Muscle layer of colon (tissue), 2 donors: Measurements from ENCODE around the gene ESPL1.

ENCODE experiments used
- H3K27ac ChIP-seq: one replicate; pipeline ENCODE4 v1.7.0; 2013; ENCODE audit warnings: low read depth, mild to moderate bottlenecking, low read length, moderate library complexity
- H3K27me3 ChIP-seq, 2 donors: one replicate each; pipeline ENCODE4 v1.7.0; 2013; ENCODE audit warnings: low read length in 2 of 2, mild to moderate bottlenecking in 2 of 2; ENCODE audit not compliant: insufficient read depth in 2 of 2, control insufficient read depth in 1 of 2
- H3K36me3 ChIP-seq: one replicate; pipeline ENCODE4 v1.7.0; 2013; ENCODE audit warnings: mild to moderate bottlenecking, low read length; ENCODE audit not compliant: insufficient read depth
- H3K4me1 ChIP-seq: one replicate; pipeline ENCODE4 v1.7.0; 2013; ENCODE audit warnings: mild to moderate bottlenecking, low read length; ENCODE audit not compliant: insufficient read depth
- H3K4me3 ChIP-seq, 2 donors: one replicate each; pipeline ENCODE4 v1.7.0; 2013; ENCODE audit warnings: low read length in 2 of 2, low read depth in 1 of 2, mild to moderate bottlenecking in 1 of 2, moderate library complexity in 1 of 2
- H3K9ac ChIP-seq: one replicate; pipeline ENCODE4 v1.7.0; 2013; ENCODE audit warnings: low read length
- H3K9me3 ChIP-seq: one replicate; pipeline ENCODE4 v1.7.0; 2013; ENCODE audit warnings: mild to moderate bottlenecking, low read length
- donor health status: abdominal sarcoma.
- donor health status: Adenocarcinoma of cecum.

Gene ESPL1

GRCh38 chr12:53232646-53233461 is 35.2 kb upstream of the ESPL1 start:
- Histone ChIP-seq H3K9me3 (no peaks in the 10 kb centered on the region), H3K27ac (peak overlapping the region; percentile 84), H3K4me3 (peak overlapping the region; percentile 55 to 60), H3K9ac (peak overlapping the region; percentile 58), H3K36me3 (peaks cover 5% of the 10 kb centered on the region), H3K4me1 (peaks cover 44% of the 10 kb centered on the region), H3K27me3 (no peaks in the 10 kb centered on the region)

- H3K27ac ChIP-seq, result peak overlapping the region; percentile 84
- no peaks in the 10 kb centered on the region for H3K27me3 ChIP-seq
- no peaks in the 10 kb centered on the region for H3K9me3 ChIP-seq
- H3K4me3 ChIP-seq, result peak overlapping the region in 1 of 2 donors; percentile 60
- H3K36me3 ChIP-seq, result no peaks in the 10 kb centered on the region
- peaks cover 44% of the 10 kb centered on the region for H3K4me1 ChIP-seq
- no peak overlapping the region for H3K9ac ChIP-seq
Observed at GRCh38 chr12:53233671-53234121, 34.4 kb upstream of the ESPL1 start.

DNA sequence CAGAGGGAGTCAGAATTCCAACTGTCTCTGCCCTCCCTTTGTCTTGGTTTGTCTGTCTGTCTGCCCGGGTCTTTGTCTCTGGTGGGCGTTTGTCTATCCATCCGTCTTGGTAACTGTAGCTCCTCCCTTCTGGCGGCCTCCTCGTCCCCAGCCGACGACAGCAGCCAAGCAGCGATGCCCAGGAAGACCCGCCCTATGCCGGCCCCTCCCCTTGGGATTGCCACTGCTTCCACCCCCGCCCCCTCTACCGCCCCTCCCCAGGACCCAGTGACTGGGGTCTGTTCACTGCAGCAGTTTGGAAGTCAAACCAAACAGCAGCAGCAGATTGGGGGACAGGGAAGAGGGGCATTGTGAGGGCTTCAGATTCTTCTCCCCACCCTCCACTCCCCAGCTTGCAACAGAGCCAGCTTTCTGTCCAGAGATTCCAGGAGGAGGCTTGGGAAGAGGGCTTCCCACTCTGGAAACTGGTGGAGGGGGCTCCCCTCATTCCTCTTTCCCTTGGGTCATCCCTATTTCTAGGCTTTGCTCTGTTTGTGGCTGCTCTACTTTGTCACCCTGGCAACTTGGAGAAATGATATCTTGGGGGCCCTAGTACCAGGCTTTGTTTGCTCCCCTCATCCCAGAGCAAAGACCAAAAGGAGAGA is 33.7 kb upstream of the ESPL1 start:
- H3K27me3 ChIP-seq, result no peaks in the 10 kb centered on the region
- H3K4me3 ChIP-seq, result no peak overlapping the region
- H3K27ac ChIP-seq, result peak overlapping the region; percentile 84
- peaks cover 44% of the 10 kb centered on the region for H3K4me1 ChIP-seq
- no peak overlapping the region for H3K9ac ChIP-seq
- no peaks in the 10 kb centered on the region for H3K9me3 ChIP-seq
- no peaks in the 10 kb centered on the region for H3K36me3 ChIP-seq

DNA sequence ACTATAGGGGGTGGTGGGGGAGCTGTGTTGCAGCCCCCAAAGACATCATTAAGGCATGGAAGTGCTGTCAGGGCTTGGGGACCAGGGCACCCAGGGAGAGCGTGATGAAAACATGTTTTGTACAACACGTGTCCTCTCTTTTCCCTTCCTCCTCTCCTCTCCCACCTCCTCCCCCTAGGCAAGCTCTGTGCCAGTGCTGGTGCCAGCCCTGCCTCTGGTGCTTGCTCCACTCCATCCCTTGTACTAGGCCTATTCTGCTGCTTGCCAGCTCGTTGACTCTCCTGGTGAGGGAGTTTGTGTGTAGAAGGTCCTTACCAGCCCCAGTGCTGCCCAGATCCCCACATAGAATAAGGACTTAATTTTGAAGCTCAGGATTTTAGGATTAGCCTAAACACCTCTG is 32.9 kb upstream of the ESPL1 start:
- Histone ChIP-seq H3K9me3 (no peaks in the 10 kb centered on the region), H3K4me1 (peaks cover 42% of the 10 kb centered on the region), H3K27me3 (no peaks in the 10 kb centered on the region), H3K9ac (no peak overlapping the region), H3K36me3 (no peaks in the 10 kb centered on the region), H3K4me3 (no peak overlapping the region), H3K27ac (no peak overlapping the region)

DNA sequence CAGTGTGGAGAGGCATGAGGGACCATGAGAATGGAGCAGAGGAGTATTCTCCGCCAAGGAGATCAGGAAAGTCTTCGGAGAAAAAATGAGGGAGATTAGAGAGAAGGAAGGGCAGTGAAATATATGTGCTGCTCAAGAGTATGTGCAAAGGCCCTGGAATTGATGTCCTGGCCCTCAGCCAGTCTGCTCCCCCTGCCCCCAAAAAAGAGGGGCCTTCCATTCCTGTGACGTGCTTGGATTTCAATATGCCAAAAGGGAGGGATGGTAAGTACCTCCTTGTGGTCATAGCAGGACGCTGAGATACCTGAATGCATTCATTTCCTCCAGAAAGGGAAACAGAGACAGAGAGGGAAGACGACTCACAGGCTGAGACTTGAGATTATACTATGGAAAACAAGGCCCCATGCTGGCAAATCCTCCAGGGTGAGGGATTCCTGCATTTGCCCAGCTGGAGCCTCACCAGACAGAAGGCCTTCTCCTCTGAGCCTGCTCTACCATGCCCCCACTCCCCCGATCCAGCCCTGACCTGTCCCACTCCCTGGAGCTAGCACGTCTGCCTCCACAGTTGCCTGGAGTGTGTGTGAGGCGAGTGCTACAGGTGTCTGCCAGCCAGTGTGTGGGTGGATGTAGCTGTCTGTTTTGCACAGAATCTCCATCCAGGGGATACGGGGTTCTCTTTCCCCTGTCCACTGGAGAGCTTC is 32.2 kb upstream of the ESPL1 start:
- H3K27ac ChIP-seq, result no peak overlapping the region
- H3K4me1 ChIP-seq, result peaks cover 36% of the 10 kb centered on the region
- no peak overlapping the region for H3K9ac ChIP-seq
- H3K4me3 ChIP-seq, result no peak overlapping the region
- H3K36me3 ChIP-seq, result no peaks in the 10 kb centered on the region
- H3K27me3 ChIP-seq, result no peaks in the 10 kb centered on the region
- no peaks in the 10 kb centered on the region for H3K9me3 ChIP-seq

DNA sequence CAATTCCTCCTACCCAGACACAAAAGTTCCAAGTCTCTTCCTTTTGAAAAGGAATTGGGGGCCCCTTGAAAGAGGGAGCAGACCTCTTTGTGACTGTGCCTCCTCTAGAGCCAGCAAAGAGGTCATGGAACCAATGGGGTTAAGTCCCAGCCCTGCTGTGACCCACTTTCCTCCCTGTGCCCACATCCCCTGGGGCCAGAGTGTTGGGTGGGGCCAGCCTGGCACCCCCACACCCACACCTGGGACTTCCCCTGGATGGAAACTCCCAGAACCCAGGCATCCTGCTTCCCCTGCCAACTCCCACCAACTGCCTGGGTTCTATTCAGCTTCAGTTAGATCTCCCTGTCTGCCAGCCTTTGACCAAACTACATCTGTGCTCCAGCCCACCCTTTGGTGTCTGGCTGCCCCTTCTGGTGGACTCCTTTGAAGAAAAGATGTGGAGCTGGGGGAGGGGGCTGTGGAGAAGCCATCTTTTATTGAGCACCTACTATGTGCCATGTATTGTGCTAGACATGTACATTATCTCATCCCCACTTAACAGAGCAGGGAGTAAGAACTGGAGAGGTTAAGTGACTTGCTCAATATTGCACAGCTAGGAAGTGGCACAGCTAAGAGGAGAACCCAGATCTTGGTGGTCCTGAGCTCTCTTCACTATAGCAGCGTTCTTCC is 31.5 kb upstream of the ESPL1 start:
- Histone ChIP-seq H3K27ac (no peak overlapping the region), H3K36me3 (no peaks in the 10 kb centered on the region), H3K4me1 (peaks cover 29% of the 10 kb centered on the region)

GRCh38 chr12:53239643-53240258 is 28.3 kb upstream of the ESPL1 start:
- H3K27ac ChIP-seq, result no peak overlapping the region
- H3K27me3 ChIP-seq, result no peaks in the 10 kb centered on the region
- no peak overlapping the region for H3K4me3 ChIP-seq
- no peaks in the 10 kb centered on the region for H3K36me3 ChIP-seq
- peaks cover 3% of the 10 kb centered on the region for H3K4me1 ChIP-seq
- H3K9ac ChIP-seq, result no peak overlapping the region
- no peaks in the 10 kb centered on the region for H3K9me3 ChIP-seq

More for the DNA sequence above, 31.5 kb upstream of the ESPL1 start:
- Histone ChIP-seq H3K27me3 (no peaks in the 10 kb centered on the region), H3K9ac (no peak overlapping the region), H3K4me3 (no peak overlapping the region), H3K9me3 (no peaks in the 10 kb centered on the region)

DNA sequence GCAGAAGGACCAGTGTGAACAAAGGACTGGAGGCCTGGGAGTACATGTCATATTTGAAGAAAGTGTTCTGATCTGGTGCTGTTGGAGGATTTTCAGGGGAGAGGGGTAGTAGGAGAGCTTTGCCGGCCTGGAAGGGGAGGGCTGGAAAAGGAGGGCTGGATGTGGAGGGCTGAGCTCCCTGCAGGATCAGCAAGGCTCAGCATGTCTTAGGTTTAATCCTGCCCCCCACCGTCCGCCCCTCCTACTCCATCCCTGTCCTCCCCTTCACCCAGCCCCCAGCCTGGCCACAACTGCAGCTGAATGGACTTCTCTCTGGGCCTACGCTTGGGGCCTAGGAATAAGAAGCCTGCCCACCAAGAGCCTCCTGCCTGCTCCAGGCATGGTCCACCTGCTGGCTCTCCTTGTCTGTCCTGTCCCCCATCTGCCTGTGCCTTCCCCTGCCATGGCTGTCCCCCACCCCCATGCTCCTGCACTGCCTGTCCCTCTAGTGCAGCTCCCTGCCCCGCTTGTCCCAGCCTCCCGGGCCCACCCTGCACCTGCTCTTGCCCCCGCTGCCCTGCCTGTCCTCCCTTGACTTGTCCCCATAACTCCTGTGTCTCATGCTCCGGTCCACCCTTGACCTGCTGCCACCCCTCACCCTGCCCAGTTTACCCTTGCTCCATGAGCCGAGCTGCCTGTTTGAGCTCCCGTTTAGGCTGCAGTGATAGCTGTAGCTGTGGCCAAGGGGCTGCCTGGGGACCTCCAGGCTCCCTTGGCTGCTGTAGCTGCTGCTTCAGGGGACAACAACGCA is 26.3 kb upstream of the ESPL1 start:
- Histone ChIP-seq H3K9ac (no peak overlapping the region), H3K4me3 (no peak overlapping the region), H3K36me3 (no peaks in the 10 kb centered on the region), H3K9me3 (no peaks in the 10 kb centered on the region), H3K27me3 (no peaks in the 10 kb centered on the region), H3K27ac (no peak overlapping the region), H3K4me1 (no peaks in the 10 kb centered on the region)

GRCh38 chr12:53244337-53244736 is 23.8 kb upstream of the ESPL1 start:
- Histone ChIP-seq H3K36me3 (no peaks in the 10 kb centered on the region), H3K4me3 (no peak overlapping the region), H3K4me1 (no peaks in the 10 kb centered on the region), H3K27me3 (no peaks in the 10 kb centered on the region), H3K9ac (no peak overlapping the region), H3K27ac (no peak overlapping the region), H3K9me3 (no peaks in the 10 kb centered on the region)

GRCh38 chr12:53245286-53245685 is 22.8 kb upstream of the ESPL1 start:
- H3K4me1 ChIP-seq, result no peaks in the 10 kb centered on the region
- H3K36me3 ChIP-seq, result no peaks in the 10 kb centered on the region
- H3K27ac ChIP-seq, result no peak overlapping the region
- H3K9me3 ChIP-seq, result no peaks in the 10 kb centered on the region
- no peak overlapping the region for H3K9ac ChIP-seq
- H3K4me3 ChIP-seq, result no peak overlapping the region
- H3K27me3 ChIP-seq, result no peaks in the 10 kb centered on the region
